K562 (cell line): ENCODE results near the gene CARD8. TPM values are rescaled to one million over a fixed set of nuclear protein-coding genes. Genes with fewer than 3 reads are reported as not detected.
A peak's percentile ranks its signal among the peaks of the same experiment; 100 is the strongest.

Experiments
- BHLHE40 ChIP-seq: IDR thresholded peaks from 2 replicates; pipeline ENCODE4 v1.6.1; 2011; ENCODE audit warnings: low read length, improper control_type of control experiment
- CBFA2T2 ChIP-seq: fragments of 450-650 bp; conservative IDR thresholded peaks from 2 replicates; pipeline ENCODE4 v1.6.1; 2017; ENCODE audit warnings: mild to moderate bottlenecking
- CHD2 ChIP-seq: IDR thresholded peaks from 2 replicates; pipeline ENCODE4 v1.6.1; 2011; ENCODE audit warnings: low read depth, low read length
- CREB3L1 ChIP-seq: fragments of 450-650 bp; IDR thresholded peaks from 2 replicates; pipeline ENCODE4 v1.6.1; 2014; ENCODE audit warnings: low read depth, mild to moderate bottlenecking, moderate library complexity, borderline replicate concordance
- DPF2 ChIP-seq: fragments of 450-650 bp; IDR thresholded peaks from 2 replicates; pipeline ENCODE4 v1.6.1; 2016
- E2F3 ChIP-seq: fragments of 250-450 bp; sonication (Bioruptor Pico); IDR thresholded peaks from 2 replicates; pipeline ENCODE4 v1.4.0; 2020; ENCODE audit warnings: mild to moderate bottlenecking
- EGR1 ChIP-seq: fragments of 450-650 bp; conservative IDR thresholded peaks from 2 replicates; pipeline ENCODE4 v1.6.1; 2017; ENCODE audit warnings: mild to moderate bottlenecking
- FOXP1 ChIP-seq: sonication (generic); formaldehyde crosslinking; IDR thresholded peaks from 2 replicates; pipeline ENCODE4 v1.8.0; 2022; ENCODE audit warnings: mild to moderate bottlenecking, missing genetic modification reagents
- FOXP4 ChIP-seq: sonication (generic); formaldehyde crosslinking; IDR thresholded peaks from 2 replicates; pipeline ENCODE4 v1.8.0; 2022; ENCODE audit warnings: mild to moderate bottlenecking, missing genetic modification reagents, borderline replicate concordance
- GABPB1 ChIP-seq: sonication (generic); formaldehyde crosslinking; IDR thresholded peaks from 2 replicates; pipeline ENCODE4 v1.8.0; 2022; ENCODE audit warnings: mild to moderate bottlenecking, missing genetic modification reagents
- HDGF ChIP-seq: fragments of 450-650 bp; IDR thresholded peaks from 2 replicates; pipeline ENCODE4 v1.6.1; 2016
- JUN ChIP-seq, 2 experiments: sonication (generic) in 1 of 2; formaldehyde crosslinking in 1 of 2; IDR thresholded peaks; 2 replicates each; pipeline versions ENCODE4 v1.6.1 to v1.8.0; 2012 to 2022; ENCODE audit warnings: borderline replicate concordance in 2 of 2, mild to moderate bottlenecking in 2 of 2, improper control_type of control experiment in 1 of 2, low read depth in 1 of 2, low read length in 1 of 2, missing genetic modification reagents in 1 of 2
- MAFF ChIP-seq: IDR thresholded peaks from 2 replicates; pipeline ENCODE4 v1.6.1; 2012; ENCODE audit warnings: low read length, improper control_type of control experiment
- NFXL1 ChIP-seq: fragments of 450-650 bp; formaldehyde crosslinking; IDR thresholded peaks from 2 replicates; pipeline ENCODE4 v1.4.0; 2021; ENCODE audit warnings: mild to moderate bottlenecking
- NRF1 ChIP-seq, 2 experiments: fragments of 450-650 bp; IDR thresholded peaks in 1 of 2; conservative IDR thresholded peaks in 1 of 2; 2 replicates each; pipeline ENCODE4 v1.6.1; 2014; ENCODE audit warnings: mild to moderate bottlenecking in 2 of 2
- SLC30A9 ChIP-seq: fragments of 250-450 bp; sonication (Bioruptor Pico); IDR thresholded peaks from 2 replicates; pipeline ENCODE4 v1.8.0; 2022; ENCODE audit warnings: mild to moderate bottlenecking, moderate library complexity
- USF1 ChIP-seq: sonication (generic); formaldehyde crosslinking; IDR thresholded peaks from 2 replicates; pipeline ENCODE4 v1.9.0; 2022; ENCODE audit warnings: mild to moderate bottlenecking, missing genetic modification reagents
- ZNF134 ChIP-seq: fragments of 250-450 bp; sonication (Bioruptor Pico); conservative IDR thresholded peaks from 2 replicates; pipeline ENCODE4 v1.4.0; 2020
- ZNF140 ChIP-seq: fragments of 250-450 bp; sonication (Bioruptor Pico); IDR thresholded peaks from 2 replicates; pipeline ENCODE4 v1.8.0; 2021; ENCODE audit warnings: moderate library complexity, mild to moderate bottlenecking, inconsistent platforms
- ZNF507 ChIP-seq: conservative IDR thresholded peaks from 2 replicates; pipeline ENCODE4 v1.6.1; 2017; ENCODE audit warnings: missing genetic modification characterization, missing compliant biosample characterization
- polyA plus RNA-seq, 8 experiments: library from polyadenylated mRNA; depleted of rRNA in 4 of 8; stranded (reverse) in 5 of 8; unstranded in 3 of 8; fragments of >200 nt; fragmentation: Nextera tagmentation in 2 of 8; fragmentation: Illumina TruSeq in 1 of 8; extraction: Ambion mirVana in 2 of 8; extraction: Trizol in 1 of 8; gene quantifications; 2 replicates each; pipeline versions ENCODE4 v1.2.1 to v1.2.3, GENCODE V29; 2011 to 2014; ENCODE audit warnings: inconsistent platforms in 1 of 8, missing spikeins in 1 of 8
- total RNA-seq, 7 experiments: library from RNA; depleted of rRNA in 6 of 7; stranded (reverse); fragments of >200 nt in 6 of 7; fragmentation: Illumina TruSeq in 2 of 7; extraction: Trizol in 2 of 7; gene quantifications; 2 replicates each; pipeline versions ENCODE4 v1.2.1 to v1.2.3, GENCODE V29; 2011 to 2021; ENCODE audit warnings: low replicate concordance in 1 of 7
- TF ChIP-seq, protein P1 (sequence below): fragments of 250-450 bp; sonication (Bioruptor Pico); IDR thresholded peaks from 2 replicates; pipeline ENCODE4 v1.8.0; 2022; ENCODE audit warnings: moderate library complexity, mild to moderate bottlenecking, inconsistent platforms

CARD8 gene
- total and polyA plus RNA-seq, 9 of the 15 experiments (the other 6 are each of a cell fraction or from before 2014, with no cell fraction given) = 11.5 to 26.4 (median 20.8) TPM

DNA sequence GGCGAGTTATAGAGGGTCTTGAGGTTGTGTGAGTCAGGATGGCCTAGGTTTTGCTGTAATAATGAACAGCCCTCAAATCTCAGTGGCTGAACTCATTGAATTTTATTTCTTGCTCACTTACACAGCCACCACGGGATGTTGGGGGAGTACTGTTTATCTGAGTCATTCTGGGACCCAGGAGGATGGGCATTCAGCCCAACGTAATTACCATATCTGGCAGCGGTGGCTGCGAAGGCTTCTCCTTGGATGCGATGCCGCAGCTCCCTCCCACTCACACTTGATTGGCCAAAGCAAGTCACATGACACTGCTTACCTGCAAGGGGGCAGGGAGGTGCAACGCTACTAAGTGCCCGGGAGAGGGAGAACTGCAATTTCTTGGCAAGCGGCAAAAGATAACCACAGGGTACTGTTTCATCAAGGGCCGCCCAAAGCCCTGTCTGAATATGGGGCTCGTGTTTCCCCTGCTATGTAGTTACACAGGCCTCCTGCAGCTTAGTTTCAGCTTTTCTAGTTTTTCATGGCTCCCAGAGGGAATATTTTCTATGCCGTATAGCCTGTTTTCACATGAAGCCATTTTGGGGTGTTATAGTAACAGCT, 65.3 kb downstream of the CARD8 start (continued):
- TF ChIP-seq CREB3L1 = no peak
- no peak for TF ChIP-seq ZNF134 (CRISPR knock-in tag)
- no peak for TF ChIP-seq ZNF507
- TF ChIP-seq, protein P1, sequence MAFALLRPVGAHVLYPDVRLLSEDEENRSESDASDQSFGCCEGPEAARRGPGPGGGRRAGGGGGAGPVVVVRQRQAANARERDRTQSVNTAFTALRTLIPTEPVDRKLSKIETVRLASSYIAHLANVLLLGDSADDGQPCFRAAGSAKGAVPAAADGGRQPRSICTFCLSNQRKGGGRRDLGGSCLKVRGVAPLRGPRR (CRISPR knock-in tag) = no peak
- no peak for TF ChIP-seq NFXL1 (CRISPR knock-in tag)
- peak; percentile 25; the same call in 1 of the 2 replicates for TF ChIP-seq BHLHE40
- TF ChIP-seq GABPB1 (CRISPR knock-in tag) = no peak
- TF ChIP-seq HDGF = no peak
- peak; percentile 71 for TF ChIP-seq CBFA2T2
- TF ChIP-seq EGR1 = peak; percentile 75
- peak; percentile 42; the same call in 1 of the 2 replicates for TF ChIP-seq MAFF
- no peak for TF ChIP-seq FOXP1 (CRISPR knock-in tag)
- TF ChIP-seq JUN (IDR thresholded peaks at IDR 0.05; ENCODE audit: borderline replicate concordance, low read depth, low read length) = 0 out of 2 replicates have a peak, but pooled peaks have one; percentile 38
- no peak for TF ChIP-seq JUN (CRISPR knock-in tag; IDR thresholded peaks at IDR 0.05; ENCODE audit: borderline replicate concordance)
- 0 out of 2 replicates have a peak, but pooled peaks have one; percentile 36 for TF ChIP-seq DPF2
- no peak for TF ChIP-seq FOXP4 (CRISPR knock-in tag)
- peak; percentile 73 for TF ChIP-seq CHD2
- TF ChIP-seq NRF1 (conservative IDR thresholded peaks at IDR 0.05 in 1 of 2, IDR thresholded peaks at IDR 0.05 in 1 of 2) = 0 out of 4 replicates have a peak, but pooled peaks of 1 of the 2 experiments have one; percentile 16
- TF ChIP-seq SLC30A9 = no peak
- no peak for TF ChIP-seq E2F3 (CRISPR knock-in tag)
- TF ChIP-seq ZNF140 (CRISPR knock-in tag) = no peak
- TF ChIP-seq USF1 (CRISPR knock-in tag) = peak; percentile 95
